ENCODE data around the gene OR4N2.
"Not testable (repeated sequence)": the region's sequence is repeated elsewhere in the genome, so short reads cannot be mapped to it uniquely, and the experiment has no call there.

Gene OR4N2

DNA sequence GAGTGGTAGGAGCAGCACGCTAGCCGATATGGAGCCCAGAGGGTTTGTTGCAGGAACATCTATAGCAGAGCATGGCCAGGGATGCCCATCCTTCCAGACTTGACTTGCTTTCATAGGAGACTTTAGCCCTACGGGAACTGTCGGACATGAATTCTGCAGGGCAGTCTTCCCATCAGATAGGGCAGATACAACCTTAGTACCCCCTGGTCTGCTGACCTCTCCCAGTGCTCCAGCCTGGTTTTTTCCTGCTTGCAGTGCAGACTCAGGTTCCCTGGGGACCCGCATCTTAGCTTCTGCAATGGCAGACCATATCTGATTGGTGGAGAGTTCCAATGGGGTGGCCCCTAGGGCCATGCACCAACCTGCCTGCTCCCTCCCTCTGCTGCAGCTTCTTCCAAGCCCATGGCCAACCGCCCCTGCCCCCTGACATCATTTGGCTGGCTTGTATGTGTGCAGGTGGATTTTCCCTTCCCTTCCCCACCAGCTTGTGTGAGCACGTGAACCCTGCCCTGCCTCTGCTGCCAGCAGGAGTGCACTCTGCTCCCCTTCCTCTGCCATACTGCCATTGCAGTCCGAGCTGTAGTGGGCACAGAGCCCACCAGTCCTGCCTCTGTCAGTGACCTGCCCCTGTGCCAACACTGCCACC, 30.8 kb downstream of the OR4N2 start:
- not testable (repeated sequence) for DNase-seq (ENCODE audit: low read depth in 2 of 2)

DNA sequence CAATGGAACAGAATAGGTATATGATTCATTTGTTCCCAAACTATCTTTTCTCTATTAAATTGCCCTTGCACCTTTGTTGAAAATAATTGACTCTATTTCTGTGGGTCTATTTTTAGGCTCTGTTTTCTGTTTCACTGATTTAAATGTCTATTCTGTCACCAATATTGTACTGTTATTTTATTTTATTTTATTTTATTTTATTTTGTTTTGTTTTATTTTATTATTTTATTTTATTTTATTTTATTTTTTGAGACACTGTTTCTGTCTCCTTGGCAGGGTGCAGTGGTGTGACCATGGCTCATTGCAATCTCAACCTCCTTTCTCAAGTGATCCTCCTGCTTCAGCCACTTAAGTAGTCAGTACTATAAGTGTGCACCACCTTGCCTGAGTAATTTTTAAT, 34.9 kb downstream of the OR4N2 start:
- DNase-seq (ENCODE audit: low read depth in 2 of 2): no peak

DNA sequence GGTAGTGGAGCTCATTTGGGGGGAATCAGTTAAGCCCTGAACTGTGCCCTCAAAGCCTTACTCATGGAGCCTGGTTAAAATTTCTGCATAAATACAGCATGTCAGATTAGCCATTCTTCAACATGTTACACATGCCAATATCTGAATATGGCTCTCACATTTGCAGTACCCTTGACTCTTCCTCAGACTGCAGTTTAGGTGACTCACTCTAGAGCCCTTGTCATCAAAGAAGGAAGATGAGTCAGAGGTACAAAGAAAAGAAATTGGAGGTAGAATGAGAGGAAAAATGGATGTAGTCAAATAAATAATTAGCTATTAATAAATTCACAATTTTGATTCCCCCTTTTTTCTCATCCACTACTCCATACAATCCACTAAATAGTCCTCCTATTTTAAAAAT, 47.8 kb downstream of the OR4N2 start:
- no peak for DNase-seq (ENCODE audit: low read depth in 2 of 2)

DNA sequence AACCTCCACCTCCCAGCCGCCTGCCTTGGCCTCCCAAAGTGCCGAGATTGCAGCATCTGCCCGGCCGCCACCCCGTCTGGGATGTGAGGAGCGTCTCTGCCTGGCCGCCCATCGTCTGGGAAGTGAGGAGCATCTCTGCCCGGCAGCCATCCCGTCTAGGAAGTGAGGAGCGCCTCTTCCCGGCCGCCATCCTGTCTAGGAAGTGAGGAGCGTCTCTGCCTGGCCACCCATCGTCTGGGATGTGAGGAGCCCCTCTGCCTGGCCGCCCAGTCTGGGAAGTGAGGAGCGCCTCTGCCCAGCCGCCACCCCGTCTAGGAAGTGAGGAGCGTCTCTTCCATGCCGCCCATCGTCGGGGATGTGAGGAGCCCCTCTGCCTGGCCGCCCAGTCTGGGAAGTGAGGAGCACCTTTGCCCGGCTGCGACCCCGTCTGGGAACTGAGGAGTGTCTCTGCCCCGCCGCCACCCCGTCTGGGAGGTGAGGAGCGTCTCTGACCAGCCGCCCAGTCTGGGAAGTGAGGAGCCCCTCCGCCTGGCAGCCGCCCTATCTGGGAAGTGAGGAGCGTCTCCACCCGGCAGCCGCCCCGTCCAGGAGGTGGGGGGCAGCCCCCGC, 62.6 kb downstream of the OR4N2 start:
- not testable (repeated sequence) for DNase-seq (ENCODE audit: low read depth in 2 of 2)

DNA sequence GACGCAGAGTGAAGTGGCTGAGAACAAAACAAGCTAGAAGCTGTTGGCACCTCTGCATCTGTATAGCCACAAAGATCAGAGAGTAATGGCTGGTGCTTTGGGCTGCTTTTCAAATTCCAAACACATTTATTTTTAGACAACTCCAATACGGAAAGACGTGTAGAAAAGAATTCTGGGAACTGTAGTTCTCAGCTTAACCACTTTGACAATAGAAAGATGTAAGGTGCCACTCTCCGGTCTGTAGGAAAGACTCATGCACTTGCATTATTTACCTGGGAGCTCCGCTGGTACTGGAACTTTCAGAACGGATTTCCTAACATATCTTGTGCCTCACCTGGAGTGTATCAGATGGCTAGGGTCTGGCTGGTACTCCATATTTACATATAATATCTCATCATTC, 69.6 kb downstream of the OR4N2 start:
- DNase-seq (ENCODE audit: low read depth in 2 of 2): no peak

DNA sequence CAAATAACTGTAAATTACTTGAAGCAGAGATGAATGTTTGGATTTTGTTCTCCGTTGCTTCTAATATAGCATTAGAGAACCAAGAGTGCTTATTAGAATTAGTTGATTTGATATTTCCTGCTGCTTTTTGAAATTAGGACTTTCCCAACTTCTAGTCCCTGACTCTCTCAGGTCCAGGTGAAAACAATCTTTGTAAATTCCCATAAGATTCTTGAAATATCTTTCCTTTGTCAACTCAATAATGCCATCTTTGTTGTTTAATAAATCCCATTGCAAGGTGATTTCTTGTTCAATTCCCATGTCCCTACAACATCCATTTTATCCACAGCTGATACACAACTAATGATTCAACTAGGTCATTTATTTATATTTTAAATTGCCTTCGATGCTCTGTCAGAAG, 71.3 kb downstream of the OR4N2 start, which contains the start of gene OR4K2:
Gene OR4K2 (plus strand): TSS at position 301 of the 400 bp plus-strand sequence. CDS start 1,126 bp downstream, outside the sequence.
- DNase-seq (ENCODE audit: low read depth in 2 of 2): no peak

DNA sequence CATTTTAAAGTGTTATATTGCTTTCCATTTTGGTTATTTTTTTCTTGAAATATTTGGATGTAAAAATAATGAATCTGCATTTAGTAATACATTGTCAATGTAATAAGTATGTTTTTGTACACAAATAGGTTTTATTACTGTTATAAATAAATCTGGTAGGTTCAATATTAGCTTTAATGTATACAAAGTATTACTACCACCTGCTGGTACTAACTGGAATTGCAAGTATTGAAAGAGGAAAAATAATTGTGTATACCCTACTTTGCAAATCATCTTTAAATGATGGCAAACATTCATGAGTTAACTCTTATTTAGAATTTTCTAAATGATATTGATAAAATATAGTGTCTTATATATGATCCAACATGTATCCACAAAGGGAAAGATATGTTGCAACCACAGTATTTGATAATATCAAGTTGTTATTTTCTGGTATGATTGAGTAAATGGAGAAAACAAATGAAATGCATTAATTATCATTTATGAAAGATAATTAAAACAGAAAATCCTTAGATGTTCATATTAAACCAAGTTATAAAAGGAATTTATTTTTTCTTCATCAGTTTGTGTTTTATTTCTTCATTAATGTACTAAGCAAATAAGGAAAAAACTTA, 74.6 kb downstream of the OR4N2 start:
- no peak for DNase-seq (ENCODE audit: low read depth in 2 of 2)

Measured in stimulated activated CD4-positive, alpha-beta T cell treated with anti-CD3 and anti-CD28 coated beads, Interleukin-4, amount 100 ng/mL, for 48 hours (primary cell).